ENCODE measurements around the gene MAPK13. TPM values are rescaled to one million over a fixed set of nuclear protein-coding genes. Genes with fewer than 3 reads are reported as not detected.
A peak's percentile ranks its signal among the peaks of the same experiment; 100 is the strongest.

The MAPK13 gene
- total RNA-seq, 1 experiment from 2014 or later: 13.6 TPM

GRCh38 chr6:36126553-36127458 lies 3.5 kb upstream of the MAPK13 start (continued):
- TF ChIP-seq IRF1 (CRISPR knock-in tag; IDR thresholded peaks at IDR 0.05) (no peak), ZNF416 (CRISPR knock-in tag; IDR thresholded peaks at IDR 0.05) (no peak), ZNF121 (CRISPR knock-in tag; IDR thresholded peaks at IDR 0.05) (no peak), ETV6 (CRISPR knock-in tag; IDR thresholded peaks at IDR 0.05) (no peak), ZNF671 (CRISPR knock-in tag; IDR thresholded peaks at IDR 0.05) (no peak), ZNF232 (CRISPR knock-in tag; IDR thresholded peaks at IDR 0.05) (no peak)
- TF ChIP-seq, protein P1, sequence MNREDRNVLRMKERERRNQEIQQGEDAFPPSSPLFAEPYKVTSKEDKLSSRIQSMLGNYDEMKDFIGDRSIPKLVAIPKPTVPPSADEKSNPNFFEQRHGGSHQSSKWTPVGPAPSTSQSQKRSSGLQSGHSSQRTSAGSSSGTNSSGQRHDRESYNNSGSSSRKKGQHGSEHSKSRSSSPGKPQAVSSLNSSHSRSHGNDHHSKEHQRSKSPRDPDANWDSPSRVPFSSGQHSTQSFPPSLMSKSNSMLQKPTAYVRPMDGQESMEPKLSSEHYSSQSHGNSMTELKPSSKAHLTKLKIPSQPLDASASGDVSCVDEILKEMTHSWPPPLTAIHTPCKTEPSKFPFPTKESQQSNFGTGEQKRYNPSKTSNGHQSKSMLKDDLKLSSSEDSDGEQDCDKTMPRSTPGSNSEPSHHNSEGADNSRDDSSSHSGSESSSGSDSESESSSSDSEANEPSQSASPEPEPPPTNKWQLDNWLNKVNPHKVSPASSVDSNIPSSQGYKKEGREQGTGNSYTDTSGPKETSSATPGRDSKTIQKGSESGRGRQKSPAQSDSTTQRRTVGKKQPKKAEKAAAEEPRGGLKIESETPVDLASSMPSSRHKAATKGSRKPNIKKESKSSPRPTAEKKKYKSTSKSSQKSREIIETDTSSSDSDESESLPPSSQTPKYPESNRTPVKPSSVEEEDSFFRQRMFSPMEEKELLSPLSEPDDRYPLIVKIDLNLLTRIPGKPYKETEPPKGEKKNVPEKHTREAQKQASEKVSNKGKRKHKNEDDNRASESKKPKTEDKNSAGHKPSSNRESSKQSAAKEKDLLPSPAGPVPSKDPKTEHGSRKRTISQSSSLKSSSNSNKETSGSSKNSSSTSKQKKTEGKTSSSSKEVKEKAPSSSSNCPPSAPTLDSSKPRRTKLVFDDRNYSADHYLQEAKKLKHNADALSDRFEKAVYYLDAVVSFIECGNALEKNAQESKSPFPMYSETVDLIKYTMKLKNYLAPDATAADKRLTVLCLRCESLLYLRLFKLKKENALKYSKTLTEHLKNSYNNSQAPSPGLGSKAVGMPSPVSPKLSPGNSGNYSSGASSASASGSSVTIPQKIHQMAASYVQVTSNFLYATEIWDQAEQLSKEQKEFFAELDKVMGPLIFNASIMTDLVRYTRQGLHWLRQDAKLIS (CRISPR knock-in tag; IDR thresholded peaks at IDR 0.05; ENCODE audit: borderline replicate concordance): no peak

- POLR2A ChIA-PET: no interaction called here
- TF ChIP-seq, protein P2, sequence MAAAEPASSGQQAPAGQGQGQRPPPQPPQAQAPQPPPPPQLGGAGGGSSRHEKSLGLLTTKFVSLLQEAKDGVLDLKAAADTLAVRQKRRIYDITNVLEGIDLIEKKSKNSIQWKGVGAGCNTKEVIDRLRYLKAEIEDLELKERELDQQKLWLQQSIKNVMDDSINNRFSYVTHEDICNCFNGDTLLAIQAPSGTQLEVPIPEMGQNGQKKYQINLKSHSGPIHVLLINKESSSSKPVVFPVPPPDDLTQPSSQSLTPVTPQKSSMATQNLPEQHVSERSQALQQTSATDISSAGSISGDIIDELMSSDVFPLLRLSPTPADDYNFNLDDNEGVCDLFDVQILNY (CRISPR knock-in tag; IDR thresholded peaks at IDR 0.05): no peak
- TF ChIP-seq ESRRA (CRISPR knock-in tag; IDR thresholded peaks at IDR 0.05; ENCODE audit: borderline replicate concordance) (no peak), GABPB1 (CRISPR knock-in tag; IDR thresholded peaks at IDR 0.05) (peak; percentile 70; the same call in 1 of the 2 replicates)
- Mint-ChIP-seq H3K4me1 (peaks cover 32% of the 10 kb centered on the region), H3K36me3 (no peaks in the 10 kb centered on the region), H3K27ac (no peak overlapping the region), H3K27me3 (ENCODE audit: low read depth) (peaks cover 10% of the 10 kb centered on the region), H3K9me3 (no peaks in the 10 kb centered on the region), H3K4me3 (no peak overlapping the region)
- CTCF ChIA-PET: interaction anchor here (1.4 kb wide), 1 partner anchor 12 kb away, joined by 6 read pairs; no protein-coding TSS in a partner anchor
- DNase-seq (ENCODE audit: low spot score) (no peak), ATAC-seq (no peak)
Measured at GRCh38 chr6:36127462-36128016, 2.8 kb upstream of the MAPK13 start.

DNA sequence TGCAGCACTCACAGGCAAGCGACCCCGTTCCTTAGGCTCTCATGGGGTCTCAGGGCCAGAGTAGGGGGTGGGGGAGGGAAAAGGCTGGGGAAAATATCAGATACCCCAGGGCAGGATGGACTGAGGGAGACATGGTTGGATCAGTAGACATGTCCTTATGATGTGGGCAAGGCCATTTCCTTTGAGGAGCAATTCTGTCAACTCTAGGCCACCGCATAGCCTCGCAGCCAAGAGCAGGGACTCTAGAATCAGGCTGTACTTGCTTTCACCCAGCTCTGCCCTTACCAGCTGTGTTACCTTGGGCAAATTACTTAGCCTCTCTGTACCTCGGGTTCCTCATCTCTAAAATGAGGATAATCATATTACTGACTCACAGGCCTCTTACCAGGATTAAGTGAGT lies 2.2 kb upstream of the MAPK13 start:
- Mint-ChIP-seq H3K36me3 (no peaks in the 10 kb centered on the region), H3K27ac (no peak overlapping the region), H3K27me3 (ENCODE audit: low read depth) (peaks cover 10% of the 10 kb centered on the region), H3K4me3 (no peak overlapping the region), H3K9me3 (no peaks in the 10 kb centered on the region), H3K4me1 (peaks cover 38% of the 10 kb centered on the region)
- TF ChIP-seq ZNF671 (CRISPR knock-in tag; IDR thresholded peaks at IDR 0.05) (no peak), ARID4B (CRISPR knock-in tag; IDR thresholded peaks at IDR 0.05; ENCODE audit: borderline replicate concordance) (no peak), MLX (CRISPR knock-in tag; IDR thresholded peaks at IDR 0.05) (no peak), TP53 (CRISPR knock-in tag; IDR thresholded peaks at IDR 0.05) (no peak), NFYB (CRISPR knock-in tag; conservative IDR thresholded peaks at IDR 0.05; ENCODE audit: low read depth) (no peak), ERG (CRISPR knock-in tag; IDR thresholded peaks at IDR 0.05) (no peak), ELF4 (CRISPR knock-in tag; IDR thresholded peaks at IDR 0.05; ENCODE audit: low read depth) (no peak), GABPB1 (CRISPR knock-in tag; IDR thresholded peaks at IDR 0.05) (no peak), SP1 (CRISPR knock-in tag; conservative IDR thresholded peaks at IDR 0.05) (no peak)
- TF ChIP-seq, protein P3, sequence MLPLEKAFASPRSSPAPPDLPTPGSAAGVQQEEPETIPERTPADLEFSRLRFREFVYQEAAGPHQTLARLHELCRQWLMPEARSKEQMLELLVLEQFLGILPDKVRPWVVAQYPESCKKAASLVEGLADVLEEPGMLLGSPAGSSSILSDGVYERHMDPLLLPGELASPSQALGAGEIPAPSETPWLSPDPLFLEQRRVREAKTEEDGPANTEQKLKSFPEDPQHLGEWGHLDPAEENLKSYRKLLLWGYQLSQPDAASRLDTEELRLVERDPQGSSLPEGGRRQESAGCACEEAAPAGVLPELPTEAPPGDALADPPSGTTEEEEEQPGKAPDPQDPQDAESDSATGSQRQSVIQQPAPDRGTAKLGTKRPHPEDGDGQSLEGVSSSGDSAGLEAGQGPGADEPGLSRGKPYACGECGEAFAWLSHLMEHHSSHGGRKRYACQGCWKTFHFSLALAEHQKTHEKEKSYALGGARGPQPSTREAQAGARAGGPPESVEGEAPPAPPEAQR (CRISPR knock-in tag; IDR thresholded peaks at IDR 0.05): no peak
- ChIA-PET POLR2A (no interaction called here), CTCF (no interaction called here)
- ATAC-seq (no peak), DNase-seq (ENCODE audit: low spot score) (no peak)

Data from WTC11 (cell line).